ENCODE results near the gene OGN.

Gene OGN

GRCh38 chr9:92345582-92345981 lies 58.8 kb downstream of the OGN start:
- no peak for DNase-seq (ENCODE audit: low read depth, low spot score)

GRCh38 chr9:92342825-92343488 lies 61.4 kb downstream of the OGN start:
- DNase-seq (ENCODE audit: low read depth, low spot score) = no peak

- DNase-seq (ENCODE audit: low read depth, low spot score) = no peak
These were observed 62.8 kb downstream of the OGN start for GRCh38 chr9:92341578-92341977.

GRCh38 chr9:92333282-92333634 lies 71.1 kb downstream of the OGN start:
- no peak for DNase-seq (ENCODE audit: low read depth, low spot score)
